NK-92 (cell line): ENCODE results near the gene ANKK1.

Source experiments
- DNase-seq: peaks from one replicate; lab custom pipeline; 2025; ENCODE audit not compliant: unreplicated experiment; lab: John Stamatoyannopoulos, UW

The ANKK1 gene

DNA sequence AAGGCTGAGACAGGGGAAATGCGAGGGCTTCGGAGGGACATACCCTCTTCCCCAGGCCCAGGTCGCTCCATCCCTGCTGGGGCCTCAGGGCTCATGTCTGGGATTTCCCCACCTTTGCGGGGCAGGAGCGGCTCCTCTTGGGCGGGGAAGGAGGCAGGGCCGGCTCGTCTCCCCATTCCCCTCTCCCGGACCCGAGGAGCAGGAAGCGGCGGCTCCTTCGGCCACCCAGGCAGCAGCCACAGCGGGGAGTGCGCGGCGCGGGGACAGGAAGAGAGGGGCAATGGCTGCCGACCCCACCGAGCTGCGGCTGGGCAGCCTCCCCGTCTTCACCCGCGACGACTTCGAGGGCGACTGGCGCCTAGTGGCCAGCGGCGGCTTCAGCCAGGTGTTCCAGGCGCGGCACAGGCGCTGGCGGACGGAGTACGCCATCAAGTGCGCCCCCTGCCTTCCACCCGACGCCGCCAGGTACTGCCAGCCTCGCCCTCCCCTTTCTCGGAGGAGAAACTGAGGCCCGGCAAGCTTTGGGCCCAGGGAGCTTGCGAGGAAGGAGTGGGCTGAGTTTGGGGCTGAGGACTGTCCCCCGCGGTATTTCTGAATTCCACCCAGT lies at the start of gene ANKK1:
TSS of gene ANKK1 (plus strand) at position 175 of the 607 bp plus-strand sequence. CDS start at position 281, 106 bp downstream.
- DNase-seq: no peak

GRCh38 chr11:113338730-113339129 lies 48.8 kb upstream of the ANKK1 start:
- no peak for DNase-seq

- no peak for DNase-seq
These were observed 47.5 kb upstream of the ANKK1 start for GRCh38 chr11:113339929-113340589.

- DNase-seq: no peak
These were observed 46.0 kb upstream of the ANKK1 start for GRCh38 chr11:113341388-113342165.

DNA sequence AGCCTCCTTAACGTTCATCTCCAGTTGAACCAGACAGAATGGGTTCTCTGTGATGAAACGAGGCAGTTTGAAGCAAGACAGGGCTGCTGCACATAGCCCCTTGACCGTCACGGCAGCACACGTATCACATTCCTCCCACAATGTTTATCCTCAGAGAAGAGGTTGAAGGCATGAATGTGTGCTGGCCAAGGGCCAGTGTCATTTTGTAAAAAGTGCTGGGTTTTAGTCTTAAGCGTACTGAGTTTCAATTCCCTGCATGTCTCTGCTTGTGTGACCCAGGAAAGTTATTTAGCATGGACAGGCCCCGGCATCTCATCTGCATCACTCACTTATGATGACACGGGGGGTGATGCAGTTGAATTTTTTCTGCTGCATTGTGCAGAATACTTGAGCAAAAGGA lies 41.6 kb upstream of the ANKK1 start:
- no peak for DNase-seq

- DNase-seq: no peak
These were observed 38.1 kb upstream of the ANKK1 start for GRCh38 chr11:113349528-113349927.

GRCh38 chr11:113350336-113351067 lies 37.1 kb upstream of the ANKK1 start:
- DNase-seq: no peak

GRCh38 chr11:113351068-113351450 lies 36.5 kb upstream of the ANKK1 start:
- no peak for DNase-seq

- no peak for DNase-seq
These were observed 36.1 kb upstream of the ANKK1 start for GRCh38 chr11:113351480-113351879.

- DNase-seq: no peak
These were observed 31.4 kb upstream of the ANKK1 start for GRCh38 chr11:113356203-113356602.

DNA sequence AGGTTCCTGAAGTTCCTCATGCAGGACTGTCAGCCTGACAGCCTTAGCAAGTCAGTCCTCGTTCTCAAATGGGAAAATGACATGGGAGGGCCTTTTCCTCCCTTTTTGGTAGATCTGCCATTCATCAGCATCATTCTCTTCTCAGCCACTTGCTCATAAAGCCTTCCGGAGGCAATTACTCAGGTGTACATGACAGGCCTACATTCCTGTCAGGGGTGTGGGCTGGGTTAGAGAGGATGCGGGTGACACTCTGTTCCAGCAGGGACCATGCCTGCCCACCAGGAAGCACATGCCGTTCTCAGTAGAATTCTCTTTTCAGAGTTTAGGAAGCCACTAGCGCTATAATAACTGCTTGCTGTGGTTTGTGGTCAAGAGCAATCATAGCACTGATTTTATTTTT lies 24.2 kb upstream of the ANKK1 start:
- no peak for DNase-seq

DNA sequence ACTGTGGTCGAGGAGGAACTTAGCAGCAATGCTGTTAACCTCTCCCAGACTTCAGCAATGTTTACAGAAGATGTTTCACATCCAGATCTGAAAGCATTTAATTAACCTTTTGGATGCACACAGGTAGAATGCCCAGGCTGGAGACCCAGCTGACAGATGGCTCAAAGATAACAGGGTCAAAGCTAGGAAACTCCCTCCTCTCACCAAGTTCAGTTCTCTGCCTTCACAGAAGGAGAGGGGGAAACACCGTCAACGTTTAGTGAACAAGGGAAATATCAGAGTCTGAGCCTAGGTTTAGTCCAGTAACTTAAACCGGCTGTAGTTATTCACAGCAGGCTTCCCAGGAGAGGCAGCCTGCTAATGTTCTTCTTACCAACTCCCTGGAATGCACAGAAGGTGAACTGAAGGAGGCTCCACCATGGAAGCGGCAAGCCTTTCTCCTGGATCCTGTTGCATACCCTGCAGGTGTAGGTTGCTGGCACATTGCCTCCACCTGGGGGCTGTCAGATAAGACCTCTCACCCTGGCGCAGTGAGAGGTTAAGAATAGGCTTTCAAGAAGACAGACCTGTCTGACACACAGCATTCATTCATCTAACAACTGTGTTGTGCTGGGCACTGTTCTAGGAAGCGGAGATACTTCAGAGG lies 23.5 kb upstream of the ANKK1 start:
- no peak for DNase-seq

GRCh38 chr11:113365895-113366294 lies 21.7 kb upstream of the ANKK1 start:
- DNase-seq: no peak

DNA sequence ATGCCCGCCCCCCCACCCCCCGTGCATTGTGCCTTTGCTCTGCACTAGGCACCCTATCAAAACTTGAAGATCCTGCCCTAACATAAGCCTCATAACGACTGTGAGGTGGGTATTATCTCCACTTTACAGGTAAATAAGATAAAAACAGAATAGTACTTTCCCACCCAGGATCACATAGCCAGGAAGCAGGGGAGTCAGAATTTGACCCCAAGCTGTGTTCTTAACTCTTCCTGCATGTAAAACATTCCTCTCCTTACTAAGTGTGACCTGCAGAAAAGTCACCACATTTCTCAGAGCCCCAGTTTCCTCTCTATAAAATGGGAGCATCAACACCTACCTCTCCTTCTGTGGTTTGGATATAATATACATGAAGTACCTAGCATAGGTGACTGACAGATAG lies 18.2 kb upstream of the ANKK1 start:
- no peak for DNase-seq

DNA sequence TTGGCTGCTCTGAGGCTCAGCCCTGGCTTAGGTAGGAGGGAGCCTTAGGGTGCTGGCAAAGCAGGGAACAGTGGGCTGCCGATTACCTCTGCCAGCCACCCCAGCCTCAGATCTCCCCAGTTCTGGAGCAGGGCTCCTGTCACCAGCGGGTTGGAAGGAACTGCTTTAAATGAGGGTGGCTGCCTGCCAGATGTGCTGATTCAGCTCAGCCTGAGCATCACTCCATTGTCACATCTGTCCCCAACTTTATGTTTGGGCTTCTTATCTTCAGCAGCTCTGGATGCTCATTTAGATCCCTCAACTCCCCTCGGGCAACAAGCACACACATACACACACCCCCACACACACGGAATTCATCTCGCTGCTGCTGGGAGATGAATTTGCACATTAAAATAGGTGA lies 16.9 kb upstream of the ANKK1 start:
- no peak for DNase-seq

- DNase-seq: no peak
These were observed 15.3 kb upstream of the ANKK1 start for GRCh38 chr11:113372309-113372708.

GRCh38 chr11:113373306-113373705 lies 14.3 kb upstream of the ANKK1 start:
- no peak for DNase-seq

GRCh38 chr11:113373981-113374560 lies 13.5 kb upstream of the ANKK1 start:
- DNase-seq: no peak

DNA sequence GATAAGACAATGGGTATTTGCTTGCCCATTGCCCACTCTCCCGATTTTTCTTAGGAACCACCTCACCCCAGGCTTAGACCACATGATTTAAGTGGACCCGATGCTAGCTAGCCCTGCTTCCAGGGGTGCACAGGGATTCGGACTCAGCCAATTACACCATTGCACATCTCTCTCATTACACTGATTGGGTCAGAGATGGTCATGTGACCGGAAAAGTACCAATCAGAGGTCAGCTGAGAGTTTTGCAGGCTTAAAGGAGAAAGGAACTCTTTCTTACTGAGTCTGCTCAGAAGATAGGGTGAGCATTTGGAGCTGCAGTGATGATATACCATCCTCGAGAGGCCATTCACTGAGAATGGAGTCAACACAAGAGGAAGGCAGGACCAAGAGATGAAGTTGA lies 12.2 kb upstream of the ANKK1 start:
- no peak for DNase-seq

DNA sequence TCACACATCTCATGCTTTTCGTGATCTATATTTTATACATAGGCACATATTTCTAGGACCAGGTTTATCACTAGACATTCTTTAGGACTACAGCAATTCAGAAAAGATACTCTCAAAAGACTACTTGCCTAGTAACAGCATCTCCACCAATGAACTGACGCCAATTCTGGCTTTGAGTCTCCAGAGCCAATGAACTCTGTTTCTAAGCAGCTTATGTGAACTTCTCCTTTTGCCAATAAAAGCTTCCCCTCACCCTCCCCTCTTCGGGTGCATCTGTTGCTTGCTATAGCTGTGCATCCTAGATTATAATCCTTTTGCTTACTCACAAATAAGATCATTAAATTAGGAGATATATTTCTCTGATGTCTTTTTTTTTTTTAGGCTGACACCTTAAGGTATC lies 11.4 kb upstream of the ANKK1 start:
- no peak for DNase-seq
